BJ (cell line): ENCODE measurements around the gene GOLGA1. TPM values are rescaled to one million over a fixed set of nuclear protein-coding genes. Genes with fewer than 3 reads are reported as not detected.

Experiments
- CTCF ChIA-PET: fragments of 350-600 bp; formaldehyde crosslinking; extraction: SDS; loops from one replicate; lab custom pipeline; 2021; ENCODE audit warnings: antibody characterized with exemption, inconsistent platforms; lab: Yijun Ruan, JAX
- POLR2A ChIA-PET: fragments of 300-600 bp; sonication (Branson Sonifier 250); formaldehyde crosslinking; extraction: SDS; loops from one replicate; lab custom pipeline; 2021; ENCODE audit warnings: antibody characterized with exemption; lab: Charles Lee
- DNase-seq: peaks from one replicate; pipeline ENCODE4 v3.0.0-alpha.2; 2011; ENCODE audit warnings: low read depth
- H3K27me3 ChIP-seq: 2 replicates; pipeline ENCODE4 v1.6.0; 2011; ENCODE audit warnings: low read length; ENCODE audit not compliant: control insufficient read depth, insufficient read depth
- H3K36me3 ChIP-seq: 2 replicates; pipeline ENCODE4 v1.5.1; 2011; ENCODE audit warnings: low read length; ENCODE audit not compliant: control insufficient read depth, insufficient read depth
- H3K4me3 ChIP-seq: 2 replicates; pipeline ENCODE4 v1.5.1; 2011; ENCODE audit warnings: low read depth, mild to moderate bottlenecking, control low read depth, low read length
- polyA plus RNA-seq: library from polyadenylated mRNA; depleted of rRNA; stranded (reverse); fragments of >200 nt; gene quantifications from 2 replicates; pipeline ENCODE4 v1.2.3, GENCODE V29; 2011
- TF ChIP-seq, protein P1 (sequence below): IDR thresholded peaks from 2 replicates; pipeline ENCODE4 v1.5.1; 2011; ENCODE audit warnings: low read depth, mild to moderate bottlenecking, control low read depth, inconsistent platforms, low read length, moderate library complexity; ENCODE audit not compliant: insufficient read depth

The GOLGA1 gene
- polyA plus RNA-seq, 1 experiment: 12.4 TPM

- POLR2A ChIA-PET: no interaction called here
Measured at GRCh38 chr9:124834591-124834990, 106.3 kb downstream of the GOLGA1 start.

DNA sequence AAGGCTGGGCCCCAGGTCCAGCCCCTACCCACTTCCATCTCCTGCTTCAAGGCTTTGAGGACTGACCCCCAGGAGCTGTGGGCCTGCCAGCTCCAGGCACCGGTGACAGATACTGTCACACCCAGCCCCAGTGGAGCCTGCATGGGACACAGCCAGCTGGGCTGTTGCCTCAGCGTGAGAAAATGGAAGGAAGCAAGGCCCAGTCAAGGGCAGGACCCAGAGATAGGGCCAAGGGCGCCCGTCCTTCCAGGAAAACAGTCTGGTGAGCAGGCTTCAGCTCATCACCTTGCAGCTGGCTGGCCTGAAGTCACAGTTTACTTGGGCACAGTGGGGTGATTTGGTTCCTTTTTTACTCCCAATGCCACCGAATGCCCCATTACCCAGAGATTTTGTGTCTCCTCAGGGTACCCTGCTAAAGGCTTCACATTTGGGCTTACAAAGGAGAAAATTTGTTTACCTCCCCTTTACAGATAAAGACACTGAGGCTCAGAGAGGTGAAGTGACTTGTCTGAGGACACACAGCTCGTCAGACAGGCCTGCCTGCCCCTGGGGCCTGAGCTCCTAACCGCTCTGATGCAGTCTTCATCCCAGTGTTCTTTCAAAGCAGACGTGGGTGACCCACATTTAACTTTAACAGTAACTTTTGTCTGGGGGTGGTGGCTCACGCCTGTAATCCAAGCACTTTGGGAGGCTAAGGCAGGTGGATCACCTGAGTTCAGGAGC is 109.1 kb downstream of the GOLGA1 start:
- DNase-seq: no peak
- CTCF ChIA-PET: interaction anchor here (1.8 to 36.1 kb wide), 4 partner anchors 9 to 56 kb away, joined by 5 to 1161 read pairs (median 127); partner anchors contain the start of genes NR6A1, OLFML2A and WDR38
- no peak overlapping the region for H3K4me3 ChIP-seq
- TF ChIP-seq, protein P1, sequence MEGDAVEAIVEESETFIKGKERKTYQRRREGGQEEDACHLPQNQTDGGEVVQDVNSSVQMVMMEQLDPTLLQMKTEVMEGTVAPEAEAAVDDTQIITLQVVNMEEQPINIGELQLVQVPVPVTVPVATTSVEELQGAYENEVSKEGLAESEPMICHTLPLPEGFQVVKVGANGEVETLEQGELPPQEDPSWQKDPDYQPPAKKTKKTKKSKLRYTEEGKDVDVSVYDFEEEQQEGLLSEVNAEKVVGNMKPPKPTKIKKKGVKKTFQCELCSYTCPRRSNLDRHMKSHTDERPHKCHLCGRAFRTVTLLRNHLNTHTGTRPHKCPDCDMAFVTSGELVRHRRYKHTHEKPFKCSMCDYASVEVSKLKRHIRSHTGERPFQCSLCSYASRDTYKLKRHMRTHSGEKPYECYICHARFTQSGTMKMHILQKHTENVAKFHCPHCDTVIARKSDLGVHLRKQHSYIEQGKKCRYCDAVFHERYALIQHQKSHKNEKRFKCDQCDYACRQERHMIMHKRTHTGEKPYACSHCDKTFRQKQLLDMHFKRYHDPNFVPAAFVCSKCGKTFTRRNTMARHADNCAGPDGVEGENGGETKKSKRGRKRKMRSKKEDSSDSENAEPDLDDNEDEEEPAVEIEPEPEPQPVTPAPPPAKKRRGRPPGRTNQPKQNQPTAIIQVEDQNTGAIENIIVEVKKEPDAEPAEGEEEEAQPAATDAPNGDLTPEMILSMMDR: no peak
- no peaks in the 10 kb centered on the region for H3K36me3 ChIP-seq
- POLR2A ChIA-PET: interaction anchor here (0.7 kb wide), 1 partner anchor 12 kb away, joined by 9 read pairs; no protein-coding TSS in a partner anchor
- H3K27me3 ChIP-seq: 0 out of 2 replicates have a peak, but pooled peaks cover 2% of the 10 kb centered on the region

More at GRCh38 chr9:124834591-124834990, 106.3 kb downstream of the GOLGA1 start:
- Histone ChIP-seq H3K27me3 (no peaks in the 10 kb centered on the region), H3K36me3 (no peaks in the 10 kb centered on the region), H3K4me3 (no peak overlapping the region)
- CTCF ChIA-PET: interaction anchor here (0.7 to 36.1 kb wide), 5 partner anchors 19 to 110 kb away, joined by 3 to 1161 read pairs (median 3); partner anchors contain the start of genes NR6A1, OLFML2A and WDR38
- DNase-seq: no peak
- TF ChIP-seq, protein P1: no peak

DNA sequence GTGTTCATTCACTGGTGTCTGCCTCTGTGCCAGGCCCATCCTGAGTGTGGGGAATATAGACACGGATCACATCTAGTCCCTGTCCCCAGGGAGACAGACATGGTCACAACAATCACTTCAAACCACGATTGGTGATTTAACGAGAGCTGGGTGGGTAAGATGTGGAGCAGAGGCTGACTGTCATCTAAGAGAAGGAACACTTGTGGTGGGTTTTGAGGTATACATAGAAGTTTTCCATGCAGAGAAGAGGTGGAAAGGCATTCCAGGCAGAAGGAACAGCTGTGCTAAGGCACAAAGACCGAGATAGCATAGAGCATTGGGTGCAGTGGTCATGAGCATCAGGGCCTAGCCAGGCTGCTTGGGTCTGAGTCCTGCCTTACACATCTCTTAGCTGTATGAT is 110.3 kb downstream of the GOLGA1 start:
- ChIA-PET CTCF (interaction anchor here (3.0 to 36.1 kb wide), 3 partner anchors 11 to 54 kb away, joined by 18 to 1161 read pairs (median 236); partner anchors contain the start of genes NR6A1, OLFML2A and WDR38), POLR2A (no interaction called here)
- Histone ChIP-seq H3K27me3 (0 out of 2 replicates have a peak, but pooled peaks cover 2% of the 10 kb centered on the region), H3K4me3 (no peak overlapping the region), H3K36me3 (no peaks in the 10 kb centered on the region)
- TF ChIP-seq, protein P1: no peak
- DNase-seq: no peak

- POLR2A ChIA-PET: no interaction called here
- CTCF ChIA-PET: interaction anchor here (1.1 to 36.1 kb wide), 2 partner anchors 23 to 53 kb away, joined by 6 to 1161 read pairs; partner anchors contain the start of genes NR6A1 and OLFML2A
- Histone ChIP-seq H3K4me3 (no peak overlapping the region), H3K36me3 (no peaks in the 10 kb centered on the region), H3K27me3 (0 out of 2 replicates have a peak, but pooled peaks cover 2% of the 10 kb centered on the region)
- no peak for DNase-seq
- TF ChIP-seq, protein P1: no peak
Measured at GRCh38 chr9:124829334-124829669, 111.6 kb downstream of the GOLGA1 start.
